Mucosa of descending colon (tissue), 3 donors: ENCODE results near the gene KSR2. TPM values are rescaled to one million over a fixed set of nuclear protein-coding genes. Genes with fewer than 3 reads are reported as not detected.

Experiments
- ATAC-seq: fragments of 200-7000 bp; cut with Tn5 transposase; one replicate; pipeline ENCODE4 v1.9.1; 2020; ENCODE audit warnings: mild to moderate bottlenecking, moderate library complexity
- DNase-seq, 3 donors: peaks; one replicate each; pipeline ENCODE4 v3.0.0-alpha.2; 2020
- H3K36me3 ChIP-seq: fragments of 200-600 bp; one replicate; pipeline ENCODE4 v1.8.0; 2021; ENCODE audit warnings: low read depth, mild to moderate bottlenecking
- H3K4me1 ChIP-seq: fragments of 200-600 bp; one replicate; pipeline ENCODE4 v1.8.0; 2021; ENCODE audit warnings: low read depth, mild to moderate bottlenecking
- H3K4me3 ChIP-seq: fragments of 200-600 bp; one replicate; pipeline ENCODE4 v1.8.0; 2021; ENCODE audit warnings: mild to moderate bottlenecking
- H3K9me3 ChIP-seq: fragments of 200-600 bp; one replicate; pipeline ENCODE4 v1.8.0; 2021; ENCODE audit warnings: mild to moderate bottlenecking
- CTCF ChIP-seq: fragments of 200-600 bp; IDR thresholded peaks from one replicate; pipeline ENCODE4 v1.8.0; 2022; ENCODE audit warnings: antibody characterized with exemption, mild to moderate bottlenecking
- intact Hi-C, 2 donors: fragments of 100-400 bp; cut with DNase I in 1 of 2; cut with micrococcal nuclease in 1 of 2; formaldehyde crosslinking; loops; one replicate each; pipeline versions ENCODE4 v1.11.0 to v1.11.1; 2022; cut with DNase I, micrococcal nuclease
- total RNA-seq, 3 donors: library from RNA; stranded (reverse); fragmentation: NEBNext Ultra II Directional in 2 of 3; extraction: Animal tissue kit (Norgen Biotek cat#: 25700) in 2 of 3; gene quantifications; one replicate each; pipeline versions ENCODE4 v1.2.1 to v1.2.4, GENCODE V29; 2021 to 2023
- donor health status: DM: no; HTN: no; CAD: no; lungs with moderate emphysema.
- donor health status: DM: no; HTN: no; CAD: no.
- donor health status: DM: no; HTN: yes; CAD: no.

Gene KSR2
- total RNA-seq, 3 donors from 2014 or later: 1.4 to 2.8 (median 2.5) TPM

- DNase-seq (no peak), ATAC-seq (no peak)
- Histone ChIP-seq H3K9me3 (no peaks in the 10 kb centered on the region), H3K4me1 (no peaks in the 10 kb centered on the region), H3K36me3 (no peaks in the 10 kb centered on the region), H3K4me3 (no peak overlapping the region)
- TF ChIP-seq CTCF: no peak
- intact Hi-C loops: no loop called here
Observed at GRCh38 chr12:117707861-117708260, 260.9 kb downstream of the KSR2 start.

- Histone ChIP-seq H3K4me1 (no peaks in the 10 kb centered on the region), H3K36me3 (no peaks in the 10 kb centered on the region), H3K4me3 (no peak overlapping the region), H3K9me3 (no peaks in the 10 kb centered on the region)
- no peak for DNase-seq
- intact Hi-C loops: no loop called here
- TF ChIP-seq CTCF: no peak
- no peak for ATAC-seq
Observed at GRCh38 chr12:117703584-117703983, 265.2 kb downstream of the KSR2 start.

DNA sequence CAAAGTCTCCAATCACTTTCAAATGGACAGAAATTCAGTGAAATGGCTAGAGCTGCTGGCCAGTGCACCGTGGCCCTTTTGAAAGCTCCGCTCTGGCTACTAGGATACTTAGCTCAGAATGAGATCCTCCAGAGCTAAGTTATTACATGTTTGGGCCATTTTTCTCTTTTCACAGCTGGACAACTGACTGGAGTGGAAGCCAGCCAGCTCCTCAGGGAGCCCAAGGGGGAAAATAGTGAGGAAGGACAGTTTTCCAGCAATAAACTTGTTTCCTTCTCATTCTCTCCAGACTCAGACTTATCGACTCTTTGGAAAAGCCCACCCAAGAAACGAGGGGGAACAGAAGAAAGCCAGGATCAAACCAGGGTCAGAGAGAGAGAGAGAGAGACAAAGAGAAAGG lies 266.0 kb downstream of the KSR2 start:
- DNase-seq: no peak

GRCh38 chr12:117699575-117699974 lies 269.2 kb downstream of the KSR2 start:
- ATAC-seq (no peak), DNase-seq (no peak)
- intact Hi-C loops: no loop called here
- H3K4me1 ChIP-seq: no peaks in the 10 kb centered on the region
- no peaks in the 10 kb centered on the region for H3K36me3 ChIP-seq
- no peaks in the 10 kb centered on the region for H3K9me3 ChIP-seq
- no peak for TF ChIP-seq CTCF
- H3K4me3 ChIP-seq: no peak overlapping the region

More for the DNA sequence above, 266.0 kb downstream of the KSR2 start:
- no peaks in the 10 kb centered on the region for H3K9me3 ChIP-seq
- no peaks in the 10 kb centered on the region for H3K4me1 ChIP-seq
- no peaks in the 10 kb centered on the region for H3K36me3 ChIP-seq
- ATAC-seq: no peak
- H3K4me3 ChIP-seq: no peak overlapping the region
- TF ChIP-seq CTCF: no peak
- intact Hi-C loops: no loop called here

DNA sequence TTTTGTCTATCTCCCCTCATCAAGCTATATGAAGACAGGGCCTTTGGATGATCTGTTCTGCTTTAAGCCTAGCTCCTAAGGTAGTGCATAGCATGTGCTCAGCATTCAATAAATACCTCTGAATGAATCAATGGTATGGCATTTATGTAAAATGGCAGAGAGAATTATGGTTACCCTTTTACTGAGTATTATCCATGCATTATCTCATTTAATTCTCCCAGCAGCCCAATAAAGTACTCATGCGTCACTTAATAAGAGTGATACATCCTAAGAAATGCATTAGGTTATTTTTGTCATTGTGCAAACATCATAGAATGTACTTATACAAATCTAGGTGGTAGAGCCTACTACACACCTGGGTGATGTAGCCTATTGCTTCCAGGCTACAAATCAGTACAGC lies 269.7 kb downstream of the KSR2 start:
- Histone ChIP-seq H3K9me3 (no peaks in the 10 kb centered on the region), H3K36me3 (no peaks in the 10 kb centered on the region), H3K4me1 (no peaks in the 10 kb centered on the region), H3K4me3 (no peak overlapping the region)
- DNase-seq: no peak
- no peak for ATAC-seq
- TF ChIP-seq CTCF: no peak
- intact Hi-C loops: no loop called here

GRCh38 chr12:117695956-117696355 lies 272.8 kb downstream of the KSR2 start:
- intact Hi-C loops: no loop called here
- Histone ChIP-seq H3K9me3 (no peaks in the 10 kb centered on the region), H3K4me3 (no peak overlapping the region), H3K36me3 (no peaks in the 10 kb centered on the region), H3K4me1 (no peaks in the 10 kb centered on the region)
- peak; percentile 72 for ATAC-seq
- DNase-seq: peak in 2 of 3 donors; percentile 6 to 36
- TF ChIP-seq CTCF: no peak
